PC-3 (cell line): Measurements from ENCODE around the gene BRK1.

Experiments
- CTCF ChIP-seq: fragments of 300-600 bp; sonication (generic); conservative IDR thresholded peaks from 2 replicates; pipeline ENCODE4 v1.5.1; 2017; ENCODE audit warnings: antibody characterized with exemption, low read depth, mild to moderate bottlenecking, low read length
- EZH2phosphoT487 ChIP-seq: fragments of 300-600 bp; sonication (generic); IDR thresholded peaks from 2 replicates; pipeline ENCODE4 v1.6.1; 2018; ENCODE audit warnings: mild to moderate bottlenecking, antibody characterized with exemption, low read length, borderline replicate concordance

GRCh38 chr3:10157031-10157430 is 41.6 kb downstream of the BRK1 start:
- TF ChIP-seq CTCF (no peak), EZH2phosphoT487 (no peak)
